ENCODE results near the gene C10orf95.
"Not testable (repeated sequence)": the region's sequence is repeated elsewhere in the genome, so short reads cannot be mapped to it uniquely, and the experiment has no call there.

The C10orf95 gene, protein sequence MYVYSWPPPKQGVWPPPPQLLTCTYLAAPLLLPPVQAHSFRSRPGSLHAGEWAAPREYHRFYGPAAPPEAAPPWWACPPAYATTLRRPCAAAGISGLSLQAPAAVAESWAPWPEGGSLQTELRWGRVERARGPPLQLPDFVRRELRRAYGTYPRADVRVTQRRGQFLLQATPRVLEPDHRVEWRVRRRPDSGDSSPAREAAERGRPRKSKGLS

GRCh38 chr10:102451105-102451969 is at the start of gene C10orf95:
TSS of gene C10orf95 (minus strand) at chr10:102451543. CDS start at chr10:102451093, 450 bp downstream.
- peak within 1 kb of the TSS; percentile 86 for H3K27ac ChIP-seq (ENCODE audit: low read depth, low read length)
- peaks cover 12% of the 10 kb centered on the region for H3F3A ChIP-seq (ENCODE audit: control insufficient read depth, insufficient read depth)
- H3K9me3 ChIP-seq (ENCODE audit: control insufficient read depth, insufficient read depth, low read length) = no peaks in the 10 kb centered on the region
- peaks cover 42% of the 10 kb centered on the region for H3K36me3 ChIP-seq (ENCODE audit: control insufficient read depth, low read length)
- peak within 1 kb of the TSS; percentile 93 for H3K4me3 ChIP-seq (ENCODE audit: low read length)
- H3K4me2 ChIP-seq (ENCODE audit: low read length) = peak within 1 kb of the TSS; percentile 92
- H3K4me1 ChIP-seq (ENCODE audit: control insufficient read depth, low read length) = peaks cover 24% of the 10 kb centered on the region
- TF ChIP-seq EZH2phosphoT487 (IDR thresholded peaks at IDR 0.05; ENCODE audit: borderline replicate concordance, low read length) = no peak
- TF ChIP-seq, protein P1, sequence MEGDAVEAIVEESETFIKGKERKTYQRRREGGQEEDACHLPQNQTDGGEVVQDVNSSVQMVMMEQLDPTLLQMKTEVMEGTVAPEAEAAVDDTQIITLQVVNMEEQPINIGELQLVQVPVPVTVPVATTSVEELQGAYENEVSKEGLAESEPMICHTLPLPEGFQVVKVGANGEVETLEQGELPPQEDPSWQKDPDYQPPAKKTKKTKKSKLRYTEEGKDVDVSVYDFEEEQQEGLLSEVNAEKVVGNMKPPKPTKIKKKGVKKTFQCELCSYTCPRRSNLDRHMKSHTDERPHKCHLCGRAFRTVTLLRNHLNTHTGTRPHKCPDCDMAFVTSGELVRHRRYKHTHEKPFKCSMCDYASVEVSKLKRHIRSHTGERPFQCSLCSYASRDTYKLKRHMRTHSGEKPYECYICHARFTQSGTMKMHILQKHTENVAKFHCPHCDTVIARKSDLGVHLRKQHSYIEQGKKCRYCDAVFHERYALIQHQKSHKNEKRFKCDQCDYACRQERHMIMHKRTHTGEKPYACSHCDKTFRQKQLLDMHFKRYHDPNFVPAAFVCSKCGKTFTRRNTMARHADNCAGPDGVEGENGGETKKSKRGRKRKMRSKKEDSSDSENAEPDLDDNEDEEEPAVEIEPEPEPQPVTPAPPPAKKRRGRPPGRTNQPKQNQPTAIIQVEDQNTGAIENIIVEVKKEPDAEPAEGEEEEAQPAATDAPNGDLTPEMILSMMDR (IDR thresholded peaks at IDR 0.05; ENCODE audit: low read depth, low read length, poor library complexity, severe bottlenecking) = no peak
- no peaks in the 10 kb centered on the region for H3K27me3 ChIP-seq (ENCODE audit: control insufficient read depth, low read length)
- peaks cover 32% of the 10 kb centered on the region for H3K79me2 ChIP-seq (ENCODE audit: control insufficient read depth, low read length)
- no peaks in the 10 kb centered on the region for H3K9me2 ChIP-seq (replicated peaks; ENCODE audit: control insufficient read depth, low read length)
- H4K20me1 ChIP-seq (ENCODE audit: control insufficient read depth, insufficient read depth, low read depth, low read length) = peaks cover 3% of the 10 kb centered on the region; the same call in 1 of the 2 replicates

- peaks cover 33% of the 10 kb centered on the region for H3K4me1 ChIP-seq (ENCODE audit: control insufficient read depth, low read length)
- H3F3A ChIP-seq (ENCODE audit: control insufficient read depth, insufficient read depth); H3K27me3 ChIP-seq (ENCODE audit: control insufficient read depth, low read length); H3K27ac ChIP-seq (ENCODE audit: low read depth, low read length); H3K9me3 ChIP-seq (ENCODE audit: control insufficient read depth, insufficient read depth, low read length); H3K36me3 ChIP-seq (ENCODE audit: control insufficient read depth, low read length); H3K9me2 ChIP-seq (replicated peaks; ENCODE audit: control insufficient read depth, low read length): not testable (repeated sequence)
- H4K20me1 ChIP-seq (ENCODE audit: control insufficient read depth, insufficient read depth, low read depth, low read length) = peaks cover 17% of the 10 kb centered on the region
- peak overlapping the region; percentile 92 for H3K4me3 ChIP-seq (ENCODE audit: low read length)
- peak overlapping the region; percentile 71; the same call in 1 of the 2 replicates for H3K4me2 ChIP-seq (ENCODE audit: low read length)
- H3K79me2 ChIP-seq (ENCODE audit: control insufficient read depth, low read length) = peaks cover 82% of the 10 kb centered on the region
Observed at GRCh38 chr10:102500686-102501085, 49.3 kb upstream of the C10orf95 start.

DNA sequence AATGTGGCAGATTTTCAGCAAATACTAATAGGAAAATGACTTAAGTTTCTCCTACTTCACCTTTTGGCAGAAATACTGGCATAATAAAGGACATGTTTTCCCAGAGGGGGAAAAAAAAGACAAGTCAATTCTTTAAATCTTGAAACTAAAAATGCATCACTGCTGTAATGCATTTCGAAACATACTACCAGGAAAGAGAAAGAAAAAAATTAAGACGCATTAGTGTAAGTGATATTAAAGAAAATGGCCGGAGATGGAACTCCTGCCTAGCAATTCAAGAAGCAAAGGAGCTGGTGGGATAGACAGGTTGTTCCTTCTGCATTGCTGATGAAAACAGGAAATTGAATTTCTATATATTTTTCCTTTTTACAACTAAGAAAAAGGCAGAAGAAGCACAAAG is 48.0 kb upstream of the C10orf95 start:
- peaks cover 20% of the 10 kb centered on the region for H3K4me1 ChIP-seq (ENCODE audit: control insufficient read depth, low read length)
- peaks cover 5% of the 10 kb centered on the region for H3F3A ChIP-seq (ENCODE audit: control insufficient read depth, insufficient read depth)
- no peak overlapping the region for H3K27ac ChIP-seq (ENCODE audit: low read depth, low read length)
- peaks cover 9% of the 10 kb centered on the region for H3K36me3 ChIP-seq (ENCODE audit: control insufficient read depth, low read length)
- no peak overlapping the region for H3K4me3 ChIP-seq (ENCODE audit: low read length)
- no peak overlapping the region for H3K4me2 ChIP-seq (ENCODE audit: low read length)
- peaks cover 17% of the 10 kb centered on the region for H4K20me1 ChIP-seq (ENCODE audit: control insufficient read depth, insufficient read depth, low read depth, low read length)
- no peaks in the 10 kb centered on the region for H3K9me2 ChIP-seq (replicated peaks; ENCODE audit: control insufficient read depth, low read length)
- TF ChIP-seq EZH2phosphoT487 (IDR thresholded peaks at IDR 0.05; ENCODE audit: borderline replicate concordance, low read length) = no peak
- TF ChIP-seq, protein P1 (IDR thresholded peaks at IDR 0.05; ENCODE audit: low read depth, low read length, poor library complexity, severe bottlenecking) = no peak
- peaks cover 81% of the 10 kb centered on the region for H3K79me2 ChIP-seq (ENCODE audit: control insufficient read depth, low read length)
- no peaks in the 10 kb centered on the region for H3K9me3 ChIP-seq (ENCODE audit: control insufficient read depth, insufficient read depth, low read length)
- H3K27me3 ChIP-seq (ENCODE audit: control insufficient read depth, low read length) = no peaks in the 10 kb centered on the region

DNA sequence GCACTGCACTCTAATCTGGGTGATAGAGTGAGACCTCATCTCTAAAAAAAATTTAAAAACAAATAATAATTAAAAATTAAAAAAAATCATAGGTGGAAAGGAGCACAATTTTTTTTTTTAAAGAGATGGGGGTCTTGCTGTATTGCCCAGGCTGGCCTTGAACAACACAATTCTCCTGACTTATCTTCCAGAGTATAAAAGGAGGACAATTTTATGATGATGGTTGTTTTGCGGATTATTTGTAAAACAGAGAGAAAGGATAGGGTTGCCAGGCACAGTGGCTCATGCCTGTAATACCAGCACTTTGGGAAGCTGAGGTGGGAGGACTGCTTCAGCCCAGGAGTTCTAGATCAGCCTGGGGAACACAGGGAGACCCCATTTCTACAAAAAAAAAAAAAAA is 46.2 kb upstream of the C10orf95 start:
- Histone ChIP-seq H3K9me2 (replicated peaks; ENCODE audit: control insufficient read depth, low read length) (no peaks in the 10 kb centered on the region), H3K36me3 (ENCODE audit: control insufficient read depth, low read length) (peaks cover 15% of the 10 kb centered on the region), H3F3A (ENCODE audit: control insufficient read depth, insufficient read depth) (no peaks in the 10 kb centered on the region), H3K79me2 (ENCODE audit: control insufficient read depth, low read length) (peaks cover 95% of the 10 kb centered on the region), H3K4me3 (ENCODE audit: low read length) (no peak overlapping the region), H3K9me3 (ENCODE audit: control insufficient read depth, insufficient read depth, low read length) (no peaks in the 10 kb centered on the region), H3K27ac (ENCODE audit: low read depth, low read length) (no peak overlapping the region), H4K20me1 (ENCODE audit: control insufficient read depth, insufficient read depth, low read depth, low read length) (peaks cover 17% of the 10 kb centered on the region), H3K4me2 (ENCODE audit: low read length) (no peak overlapping the region), H3K27me3 (ENCODE audit: control insufficient read depth, low read length) (no peaks in the 10 kb centered on the region), H3K4me1 (ENCODE audit: control insufficient read depth, low read length) (peaks cover 13% of the 10 kb centered on the region)
- TF ChIP-seq EZH2phosphoT487 (IDR thresholded peaks at IDR 0.05; ENCODE audit: borderline replicate concordance, low read length) = no peak
- TF ChIP-seq, protein P1 (IDR thresholded peaks at IDR 0.05; ENCODE audit: low read depth, low read length, poor library complexity, severe bottlenecking) = no peak

Measured in DOHH2 (cell line).